Breast epithelium (tissue), 3 donors: ENCODE results near the gene RNF225.

Experiments
- POLR2A ChIP-seq: fragments of 450-650 bp; IDR thresholded peaks from one replicate; pipeline ENCODE4 v1.6.1; 2016; ENCODE audit warnings: antibody characterized with exemption, mild to moderate bottlenecking, moderate library complexity
- POLR2AphosphoS5 ChIP-seq, 3 donors: sonication (generic); formaldehyde crosslinking; IDR thresholded peaks; one replicate each; pipeline ENCODE4 v1.6.1; 2017; ENCODE audit warnings: antibody characterized with exemption in 3 of 3
- TF ChIP-seq, protein P1 (sequence below), 3 donors: fragments of 450-650 bp; IDR thresholded peaks; one replicate each; pipeline ENCODE4 v1.5.1; 2016 to 2017; ENCODE audit warnings: antibody characterized with exemption in 3 of 3, mild to moderate bottlenecking in 3 of 3, moderate library complexity in 3 of 3

DNA sequence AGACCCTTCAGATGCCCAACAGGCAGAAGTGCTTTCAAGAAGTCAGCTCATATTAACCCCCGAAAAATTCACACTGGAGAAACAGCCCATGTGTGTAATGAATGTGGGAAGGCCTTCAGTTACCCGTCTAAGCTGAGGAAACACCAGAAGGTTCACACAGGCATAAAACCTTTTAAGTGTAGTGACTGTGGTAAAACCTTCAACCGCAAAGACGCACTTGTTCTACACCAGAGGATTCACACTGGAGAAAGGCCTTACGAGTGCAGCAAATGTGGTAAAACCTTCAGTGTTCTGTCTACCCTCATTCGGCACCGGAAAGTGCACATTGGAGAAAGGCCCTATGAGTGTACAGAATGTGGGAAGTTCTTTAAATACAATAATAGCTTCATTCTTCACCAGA, 21.6 kb downstream of the RNF225 start:
- TF ChIP-seq, protein P1, sequence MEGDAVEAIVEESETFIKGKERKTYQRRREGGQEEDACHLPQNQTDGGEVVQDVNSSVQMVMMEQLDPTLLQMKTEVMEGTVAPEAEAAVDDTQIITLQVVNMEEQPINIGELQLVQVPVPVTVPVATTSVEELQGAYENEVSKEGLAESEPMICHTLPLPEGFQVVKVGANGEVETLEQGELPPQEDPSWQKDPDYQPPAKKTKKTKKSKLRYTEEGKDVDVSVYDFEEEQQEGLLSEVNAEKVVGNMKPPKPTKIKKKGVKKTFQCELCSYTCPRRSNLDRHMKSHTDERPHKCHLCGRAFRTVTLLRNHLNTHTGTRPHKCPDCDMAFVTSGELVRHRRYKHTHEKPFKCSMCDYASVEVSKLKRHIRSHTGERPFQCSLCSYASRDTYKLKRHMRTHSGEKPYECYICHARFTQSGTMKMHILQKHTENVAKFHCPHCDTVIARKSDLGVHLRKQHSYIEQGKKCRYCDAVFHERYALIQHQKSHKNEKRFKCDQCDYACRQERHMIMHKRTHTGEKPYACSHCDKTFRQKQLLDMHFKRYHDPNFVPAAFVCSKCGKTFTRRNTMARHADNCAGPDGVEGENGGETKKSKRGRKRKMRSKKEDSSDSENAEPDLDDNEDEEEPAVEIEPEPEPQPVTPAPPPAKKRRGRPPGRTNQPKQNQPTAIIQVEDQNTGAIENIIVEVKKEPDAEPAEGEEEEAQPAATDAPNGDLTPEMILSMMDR (IDR thresholded peaks at IDR 0.05) = no peak
- no peak for TF ChIP-seq POLR2AphosphoS5 (IDR thresholded peaks at IDR 0.05)
- TF ChIP-seq POLR2A = no peak
